Liver (tissue), 9 donors: ENCODE data around the gene MAGI1. TPM values are rescaled to one million over a fixed set of nuclear protein-coding genes. Genes with fewer than 3 reads are reported as not detected.

Source experiments
- DNase-seq: peaks from one replicate; pipeline ENCODE4 v3.0.0-alpha.2; 2017; ENCODE audit warnings: low spot score
- H3K27ac ChIP-seq, 2 donors: one replicate each; pipeline ENCODE4 v1.7.0; 2013; ENCODE audit warnings: inconsistent platforms in 2 of 2, low read length in 2 of 2, control low read depth in 1 of 2, low read depth in 1 of 2, mild to moderate bottlenecking in 1 of 2
- H3K27me3 ChIP-seq, 4 donors: one replicate each; pipeline versions ENCODE4 v1.6.1 to v1.7.0; 2013; ENCODE audit warnings: low read length in 3 of 4, inconsistent platforms in 1 of 4, mild to moderate bottlenecking in 1 of 4, moderate library complexity in 1 of 4; ENCODE audit not compliant: control insufficient read depth in 4 of 4, insufficient read depth in 4 of 4
- H3K36me3 ChIP-seq, 4 donors: one replicate each; pipeline versions ENCODE4 v1.6.1 to v1.7.0; 2013; ENCODE audit warnings: low read length in 3 of 4, mild to moderate bottlenecking in 3 of 4, low read depth in 1 of 4, moderate library complexity in 1 of 4; ENCODE audit not compliant: control insufficient read depth in 4 of 4, insufficient read depth in 3 of 4
- H3K4me1 ChIP-seq, 4 donors: one replicate each; pipeline versions ENCODE4 v1.6.1 to v1.7.0; 2013; ENCODE audit warnings: low read length in 3 of 4, mild to moderate bottlenecking in 3 of 4, moderate library complexity in 1 of 4; ENCODE audit not compliant: control insufficient read depth in 4 of 4, insufficient read depth in 4 of 4
- H3K4me3 ChIP-seq, 3 donors: one replicate each; pipeline versions ENCODE4 v1.6.1 to v1.7.0; 2013; ENCODE audit warnings: low read length in 3 of 3, control low read depth in 1 of 3, low read depth in 1 of 3, mild to moderate bottlenecking in 1 of 3
- H3K9ac ChIP-seq, 2 donors: one replicate each; pipeline ENCODE4 v1.7.0; 2013; ENCODE audit warnings: low read length in 2 of 2, mild to moderate bottlenecking in 2 of 2, moderate library complexity in 2 of 2, control low read depth in 1 of 2, low read depth in 1 of 2
- H3K9me3 ChIP-seq, 4 donors: one replicate each; pipeline versions ENCODE4 v1.6.1 to v1.7.0; 2013; ENCODE audit warnings: low read length in 3 of 4; ENCODE audit not compliant: control insufficient read depth in 4 of 4
- EGR1 ChIP-seq, 2 donors: IDR thresholded peaks; 2 replicates each; pipeline ENCODE4 v1.6.1; 2016 to 2018; ENCODE audit warnings: antibody characterized with exemption in 2 of 2, low read depth in 2 of 2
- FOXA1 ChIP-seq: IDR thresholded peaks from 2 replicates; pipeline ENCODE4 v1.6.1; 2016; ENCODE audit warnings: antibody characterized with exemption
- FOXA2 ChIP-seq: IDR thresholded peaks from 2 replicates; pipeline ENCODE4 v1.6.1; 2016; ENCODE audit warnings: antibody characterized with exemption
- GABPA ChIP-seq, 2 donors: IDR thresholded peaks in 1 of 2; conservative IDR thresholded peaks in 1 of 2; 2 replicates each; pipeline ENCODE4 v1.6.1; 2016; ENCODE audit warnings: antibody characterized with exemption in 2 of 2, mild to moderate bottlenecking in 1 of 2, moderate library complexity in 1 of 2
- HNF4A ChIP-seq, 2 donors: conservative IDR thresholded peaks; 2 replicates each; pipeline ENCODE4 v1.6.1; 2016; ENCODE audit warnings: antibody characterized with exemption in 2 of 2, mild to moderate bottlenecking in 2 of 2
- HNF4G ChIP-seq: IDR thresholded peaks from 2 replicates; pipeline ENCODE4 v1.6.1; 2016; ENCODE audit warnings: antibody characterized with exemption
- JUND ChIP-seq, 2 donors: IDR thresholded peaks; 2 replicates each; pipeline ENCODE4 v1.6.1; 2016; ENCODE audit warnings: antibody characterized with exemption in 2 of 2
- NR2F2 ChIP-seq: IDR thresholded peaks from 2 replicates; pipeline ENCODE4 v1.6.1; 2016; ENCODE audit warnings: antibody characterized with exemption
- RAD21 ChIP-seq, 2 donors: IDR thresholded peaks; 2 replicates each; pipeline ENCODE4 v1.6.1; 2016; ENCODE audit warnings: antibody characterized with exemption in 2 of 2, mild to moderate bottlenecking in 2 of 2
- RXRA ChIP-seq, 2 donors: IDR thresholded peaks; 2 replicates each; pipeline ENCODE4 v1.6.1; 2017 to 2018; ENCODE audit warnings: antibody characterized with exemption in 2 of 2, mild to moderate bottlenecking in 1 of 2
- SP1 ChIP-seq: IDR thresholded peaks from 2 replicates; pipeline ENCODE4 v1.6.1; 2018; ENCODE audit warnings: antibody characterized with exemption, mild to moderate bottlenecking
- YY1 ChIP-seq: IDR thresholded peaks from 2 replicates; pipeline ENCODE4 v1.6.1; 2016; ENCODE audit warnings: antibody characterized with exemption, mild to moderate bottlenecking
- WGBS: extraction: QIAGEN DNeasy Blood & Tissue Kit; methylation state at CpG from one replicate; pipeline ENCODE4 v1.1.7; 2013; 5-methylcytosine and 5-hydroxymethylcytosine counted together
- polyA plus RNA-seq, 2 donors: library from polyadenylated mRNA; stranded (reverse) in 1 of 2; unstranded in 1 of 2; fragments of 200-250 nt in 1 of 2; fragments of >200 nt in 1 of 2; fragmentation: Nextera tagmentation in 1 of 2; extraction: Ambion mirVana in 1 of 2; gene quantifications; one replicate each; pipeline versions ENCODE4 v1.2.1 to v1.2.3, GENCODE V29; 2013 to 2015
- total RNA-seq, 2 donors: library from RNA; depleted of rRNA; stranded (reverse); fragments of >200 nt; gene quantifications; one replicate each; pipeline ENCODE4 v1.2.3, GENCODE V29; 2014
- TF ChIP-seq, protein P1 (sequence below): IDR thresholded peaks from 2 replicates; pipeline ENCODE4 v1.6.1; 2016; ENCODE audit warnings: antibody characterized with exemption
- TF ChIP-seq, protein P2 (sequence below): fragments of 150-350 bp; IDR thresholded peaks from 2 replicates; pipeline ENCODE4 v1.5.1; 2017; ENCODE audit warnings: improper control_type of control experiment, low read depth, low read length; ENCODE audit not compliant: missing input control
- TF ChIP-seq, protein P3 (sequence below): IDR thresholded peaks from 2 replicates; pipeline ENCODE4 v1.6.1; 2016; ENCODE audit warnings: antibody characterized with exemption, mild to moderate bottlenecking
- TF ChIP-seq, protein P4 (sequence below): IDR thresholded peaks from 2 replicates; pipeline ENCODE4 v1.6.1; 2016; ENCODE audit warnings: antibody characterized with exemption
- TF ChIP-seq, protein P5 (sequence below): IDR thresholded peaks from 2 replicates; pipeline ENCODE4 v1.6.1; 2016; ENCODE audit warnings: antibody characterized with exemption
- donor health status: healthy.
- donor health status: healthy.
- donor health status: healthy.
- donor health status: healthy.
- donor health status: healthy.

Gene MAGI1
- total and polyA plus RNA-seq, 4 donors, result 9.6 to 68.8 (median 14.0) TPM

DNA sequence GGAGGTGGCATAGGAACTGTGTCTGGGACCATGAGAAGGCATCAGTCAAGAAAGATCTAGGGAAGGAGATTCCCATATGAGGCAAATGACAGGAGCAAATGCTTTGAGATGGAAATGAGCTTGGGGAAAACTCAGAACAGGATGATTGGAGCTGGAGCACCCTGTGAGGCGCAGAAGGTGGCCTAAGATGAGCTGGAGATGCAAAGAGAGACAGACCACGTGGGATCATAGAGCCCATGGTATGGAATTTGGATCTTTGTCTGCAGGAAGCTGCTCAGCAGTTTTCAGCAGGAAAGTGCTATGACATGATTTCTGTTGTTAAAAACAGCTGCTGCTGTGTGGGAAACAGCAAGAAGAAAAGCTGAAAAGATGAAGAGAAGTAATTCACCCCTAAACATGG, 310.6 kb downstream of the MAGI1 start:
- Histone ChIP-seq H3K27ac (no peak overlapping the region), H3K9ac (no peak overlapping the region), H3K4me3 (no peak overlapping the region), H3K27me3 (no peaks in the 10 kb centered on the region), H3K4me1 (peaks cover 0 to 26% (median 20%) of the 10 kb centered on the region in 4 donors), H3K9me3 (no peaks in the 10 kb centered on the region), H3K36me3 (no peaks in the 10 kb centered on the region)
- DNase-seq, result no peak
- TF ChIP-seq GABPA (IDR thresholded peaks at IDR 0.05 in 1 of 2, conservative IDR thresholded peaks at IDR 0.05 in 1 of 2) (no peak), EGR1 (IDR thresholded peaks at IDR 0.05; ENCODE audit: low read depth in 2 of 2) (no peak), SP1 (no peak), HNF4A (conservative IDR thresholded peaks at IDR 0.05) (no peak), RXRA (IDR thresholded peaks at IDR 0.05) (no peak)
- TF ChIP-seq, protein P1, sequence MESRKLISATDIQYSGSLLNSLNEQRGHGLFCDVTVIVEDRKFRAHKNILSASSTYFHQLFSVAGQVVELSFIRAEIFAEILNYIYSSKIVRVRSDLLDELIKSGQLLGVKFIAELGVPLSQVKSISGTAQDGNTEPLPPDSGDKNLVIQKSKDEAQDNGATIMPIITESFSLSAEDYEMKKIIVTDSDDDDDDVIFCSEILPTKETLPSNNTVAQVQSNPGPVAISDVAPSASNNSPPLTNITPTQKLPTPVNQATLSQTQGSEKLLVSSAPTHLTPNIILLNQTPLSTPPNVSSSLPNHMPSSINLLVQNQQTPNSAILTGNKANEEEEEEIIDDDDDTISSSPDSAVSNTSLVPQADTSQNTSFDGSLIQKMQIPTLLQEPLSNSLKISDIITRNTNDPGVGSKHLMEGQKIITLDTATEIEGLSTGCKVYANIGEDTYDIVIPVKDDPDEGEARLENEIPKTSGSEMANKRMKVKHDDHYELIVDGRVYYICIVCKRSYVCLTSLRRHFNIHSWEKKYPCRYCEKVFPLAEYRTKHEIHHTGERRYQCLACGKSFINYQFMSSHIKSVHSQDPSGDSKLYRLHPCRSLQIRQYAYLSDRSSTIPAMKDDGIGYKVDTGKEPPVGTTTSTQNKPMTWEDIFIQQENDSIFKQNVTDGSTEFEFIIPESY, result no peak
- 61% methylated on average over 2 of the region's 2 CpGs for WGBS

DNA sequence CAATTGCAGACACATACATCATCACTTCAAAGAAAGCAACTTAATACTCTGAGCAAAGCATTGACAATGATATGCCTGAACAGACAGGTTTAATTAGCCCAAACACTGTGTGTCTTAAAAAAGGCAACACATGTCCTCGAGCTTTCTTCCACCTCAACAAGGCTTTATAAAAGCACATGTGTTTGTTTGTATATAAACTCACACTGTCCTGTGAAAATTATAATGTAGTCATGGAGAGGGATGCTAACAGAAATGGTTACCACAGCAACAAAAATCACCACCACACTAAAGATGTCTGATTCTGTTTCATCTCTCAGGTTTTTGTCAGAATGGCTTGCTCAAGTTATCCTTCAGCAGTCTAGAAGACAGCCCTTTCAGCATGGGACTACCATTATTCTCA, 314.7 kb downstream of the MAGI1 start:
- Histone ChIP-seq H3K27me3 (no peaks in the 10 kb centered on the region), H3K4me1 (peaks cover 0 to 8% (median 7%) of the 10 kb centered on the region in 4 donors), H3K27ac (no peak overlapping the region), H3K36me3 (no peaks in the 10 kb centered on the region), H3K9ac (no peak overlapping the region), H3K9me3 (no peaks in the 10 kb centered on the region), H3K4me3 (no peak overlapping the region)
- WGBS, result 82% methylated on average over 1 of the region's 1 CpG
- no peak for DNase-seq
- TF ChIP-seq FOXA1 (no peak), GABPA (IDR thresholded peaks at IDR 0.05 in 1 of 2, conservative IDR thresholded peaks at IDR 0.05 in 1 of 2) (no peak), SP1 (no peak), NR2F2 (no peak), JUND (IDR thresholded peaks at IDR 0.05) (no peak), HNF4G (no peak), FOXA2 (no peak), YY1 (no peak), RAD21 (IDR thresholded peaks at IDR 0.05) (no peak), HNF4A (conservative IDR thresholded peaks at IDR 0.05) (no peak), RXRA (IDR thresholded peaks at IDR 0.05) (no peak), EGR1 (IDR thresholded peaks at IDR 0.05; ENCODE audit: low read depth in 2 of 2) (no peak)
- TF ChIP-seq, protein P2, sequence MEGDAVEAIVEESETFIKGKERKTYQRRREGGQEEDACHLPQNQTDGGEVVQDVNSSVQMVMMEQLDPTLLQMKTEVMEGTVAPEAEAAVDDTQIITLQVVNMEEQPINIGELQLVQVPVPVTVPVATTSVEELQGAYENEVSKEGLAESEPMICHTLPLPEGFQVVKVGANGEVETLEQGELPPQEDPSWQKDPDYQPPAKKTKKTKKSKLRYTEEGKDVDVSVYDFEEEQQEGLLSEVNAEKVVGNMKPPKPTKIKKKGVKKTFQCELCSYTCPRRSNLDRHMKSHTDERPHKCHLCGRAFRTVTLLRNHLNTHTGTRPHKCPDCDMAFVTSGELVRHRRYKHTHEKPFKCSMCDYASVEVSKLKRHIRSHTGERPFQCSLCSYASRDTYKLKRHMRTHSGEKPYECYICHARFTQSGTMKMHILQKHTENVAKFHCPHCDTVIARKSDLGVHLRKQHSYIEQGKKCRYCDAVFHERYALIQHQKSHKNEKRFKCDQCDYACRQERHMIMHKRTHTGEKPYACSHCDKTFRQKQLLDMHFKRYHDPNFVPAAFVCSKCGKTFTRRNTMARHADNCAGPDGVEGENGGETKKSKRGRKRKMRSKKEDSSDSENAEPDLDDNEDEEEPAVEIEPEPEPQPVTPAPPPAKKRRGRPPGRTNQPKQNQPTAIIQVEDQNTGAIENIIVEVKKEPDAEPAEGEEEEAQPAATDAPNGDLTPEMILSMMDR, result no peak
- TF ChIP-seq, protein P3, sequence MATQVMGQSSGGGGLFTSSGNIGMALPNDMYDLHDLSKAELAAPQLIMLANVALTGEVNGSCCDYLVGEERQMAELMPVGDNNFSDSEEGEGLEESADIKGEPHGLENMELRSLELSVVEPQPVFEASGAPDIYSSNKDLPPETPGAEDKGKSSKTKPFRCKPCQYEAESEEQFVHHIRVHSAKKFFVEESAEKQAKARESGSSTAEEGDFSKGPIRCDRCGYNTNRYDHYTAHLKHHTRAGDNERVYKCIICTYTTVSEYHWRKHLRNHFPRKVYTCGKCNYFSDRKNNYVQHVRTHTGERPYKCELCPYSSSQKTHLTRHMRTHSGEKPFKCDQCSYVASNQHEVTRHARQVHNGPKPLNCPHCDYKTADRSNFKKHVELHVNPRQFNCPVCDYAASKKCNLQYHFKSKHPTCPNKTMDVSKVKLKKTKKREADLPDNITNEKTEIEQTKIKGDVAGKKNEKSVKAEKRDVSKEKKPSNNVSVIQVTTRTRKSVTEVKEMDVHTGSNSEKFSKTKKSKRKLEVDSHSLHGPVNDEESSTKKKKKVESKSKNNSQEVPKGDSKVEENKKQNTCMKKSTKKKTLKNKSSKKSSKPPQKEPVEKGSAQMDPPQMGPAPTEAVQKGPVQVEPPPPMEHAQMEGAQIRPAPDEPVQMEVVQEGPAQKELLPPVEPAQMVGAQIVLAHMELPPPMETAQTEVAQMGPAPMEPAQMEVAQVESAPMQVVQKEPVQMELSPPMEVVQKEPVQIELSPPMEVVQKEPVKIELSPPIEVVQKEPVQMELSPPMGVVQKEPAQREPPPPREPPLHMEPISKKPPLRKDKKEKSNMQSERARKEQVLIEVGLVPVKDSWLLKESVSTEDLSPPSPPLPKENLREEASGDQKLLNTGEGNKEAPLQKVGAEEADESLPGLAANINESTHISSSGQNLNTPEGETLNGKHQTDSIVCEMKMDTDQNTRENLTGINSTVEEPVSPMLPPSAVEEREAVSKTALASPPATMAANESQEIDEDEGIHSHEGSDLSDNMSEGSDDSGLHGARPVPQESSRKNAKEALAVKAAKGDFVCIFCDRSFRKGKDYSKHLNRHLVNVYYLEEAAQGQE, result no peak
- TF ChIP-seq, protein P4, sequence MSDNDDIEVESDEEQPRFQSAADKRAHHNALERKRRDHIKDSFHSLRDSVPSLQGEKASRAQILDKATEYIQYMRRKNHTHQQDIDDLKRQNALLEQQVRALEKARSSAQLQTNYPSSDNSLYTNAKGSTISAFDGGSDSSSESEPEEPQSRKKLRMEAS, result no peak
- TF ChIP-seq, protein P1, result no peak
- TF ChIP-seq, protein P5, sequence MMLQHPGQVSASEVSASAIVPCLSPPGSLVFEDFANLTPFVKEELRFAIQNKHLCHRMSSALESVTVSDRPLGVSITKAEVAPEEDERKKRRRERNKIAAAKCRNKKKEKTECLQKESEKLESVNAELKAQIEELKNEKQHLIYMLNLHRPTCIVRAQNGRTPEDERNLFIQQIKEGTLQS, result no peak
